HUES64 (cell line): Measurements from ENCODE around the gene PSMD6.
A peak's percentile ranks its signal among the peaks of the same experiment; 100 is the strongest.

Source experiments
- H3K27ac ChIP-seq: 2 replicates; pipeline ENCODE4 v1.7.0; 2013; ENCODE audit warnings: low read depth, low read length, inconsistent platforms
- H3K27me3 ChIP-seq: 2 replicates; pipeline ENCODE4 v1.6.1; 2013; ENCODE audit warnings: mild to moderate bottlenecking, low read length; ENCODE audit not compliant: insufficient read depth
- H3K36me3 ChIP-seq: 2 replicates; pipeline ENCODE4 v1.6.1; 2013; ENCODE audit warnings: mild to moderate bottlenecking, low read length; ENCODE audit not compliant: insufficient read depth
- H3K4me1 ChIP-seq: 2 replicates; pipeline ENCODE4 v1.6.1; 2013; ENCODE audit warnings: mild to moderate bottlenecking, low read length, moderate library complexity; ENCODE audit not compliant: insufficient read depth
- H3K4me3 ChIP-seq: 2 replicates; pipeline ENCODE4 v1.5.1; 2013; ENCODE audit warnings: mild to moderate bottlenecking, low read length, moderate library complexity
- H3K9ac ChIP-seq: 2 replicates; pipeline ENCODE4 v1.6.1; 2013; ENCODE audit warnings: mild to moderate bottlenecking, low read depth, low read length
- H3K9me3 ChIP-seq: 2 replicates; pipeline ENCODE4 v1.6.1; 2013; ENCODE audit warnings: low read depth, low read length; ENCODE audit not compliant: insufficient read depth
- WGBS: fragments of 150-250, 120-280 bp; methylation state at CpG from one replicate; pipeline ENCODE4 v1.1.7; 2013; ENCODE audit warnings: missing lambda C conversion rate; 5-methylcytosine and 5-hydroxymethylcytosine counted together

The PSMD6 gene

GRCh38 chr3:64057231-64057630 is 33.9 kb upstream of the PSMD6 start:
- no peaks in the 10 kb centered on the region; the same call in 1 of the 2 replicates for H3K27me3 ChIP-seq
- no peak overlapping the region for H3K9ac ChIP-seq
- WGBS, result 93% methylated on average over 3 of the region's 4 CpGs
- H3K36me3 ChIP-seq, result no peaks in the 10 kb centered on the region
- no peak overlapping the region for H3K4me3 ChIP-seq
- no peak overlapping the region for H3K27ac ChIP-seq
- H3K9me3 ChIP-seq, result no peaks in the 10 kb centered on the region
- H3K4me1 ChIP-seq, result peaks cover 17% of the 10 kb centered on the region

GRCh38 chr3:64056606-64057180 is 33.4 kb upstream of the PSMD6 start:
- no peaks in the 10 kb centered on the region for H3K27me3 ChIP-seq
- H3K27ac ChIP-seq, result no peak overlapping the region
- peaks cover 11% of the 10 kb centered on the region; the same call in 1 of the 2 replicates for H3K4me1 ChIP-seq
- no peaks in the 10 kb centered on the region for H3K36me3 ChIP-seq
- WGBS, result 64% methylated on average over 3 of the region's 3 CpGs
- H3K9ac ChIP-seq, result no peak overlapping the region
- H3K4me3 ChIP-seq, result no peak overlapping the region
- H3K9me3 ChIP-seq, result no peaks in the 10 kb centered on the region

GRCh38 chr3:64055076-64055475 is 31.8 kb upstream of the PSMD6 start:
- Histone ChIP-seq H3K27ac (no peak overlapping the region), H3K9ac (no peak overlapping the region), H3K4me3 (no peak overlapping the region), H3K9me3 (no peaks in the 10 kb centered on the region), H3K4me1 (peaks cover 13% of the 10 kb centered on the region; the same call in 1 of the 2 replicates), H3K36me3 (no peaks in the 10 kb centered on the region), H3K27me3 (no peaks in the 10 kb centered on the region)
- 95% methylated on average over 1 of the region's 2 CpGs for WGBS

GRCh38 chr3:64054488-64054887 is 31.2 kb upstream of the PSMD6 start:
- Histone ChIP-seq H3K27me3 (no peaks in the 10 kb centered on the region), H3K36me3 (no peaks in the 10 kb centered on the region), H3K27ac (no peak overlapping the region), H3K4me3 (no peak overlapping the region), H3K4me1 (peaks cover 18% of the 10 kb centered on the region), H3K9me3 (no peaks in the 10 kb centered on the region), H3K9ac (no peak overlapping the region)
- WGBS, result 91% methylated on average over 3 of the region's 3 CpGs

- peaks cover 27% of the 10 kb centered on the region for H3K4me1 ChIP-seq
- no peak overlapping the region for H3K27ac ChIP-seq
- H3K9me3 ChIP-seq, result no peaks in the 10 kb centered on the region
- WGBS, result 88% methylated on average over 2 of the region's 3 CpGs
- no peak overlapping the region for H3K4me3 ChIP-seq
- H3K27me3 ChIP-seq, result no peaks in the 10 kb centered on the region
- H3K9ac ChIP-seq, result no peak overlapping the region
- H3K36me3 ChIP-seq, result no peaks in the 10 kb centered on the region
These were observed 30.3 kb upstream of the PSMD6 start for GRCh38 chr3:64053581-64053980.

- Histone ChIP-seq H3K4me1 (peaks cover 32% of the 10 kb centered on the region), H3K27ac (no peak overlapping the region), H3K9me3 (no peaks in the 10 kb centered on the region), H3K9ac (no peak overlapping the region), H3K27me3 (no peaks in the 10 kb centered on the region), H3K36me3 (no peaks in the 10 kb centered on the region), H3K4me3 (no peak overlapping the region)
These were observed 29.8 kb upstream of the PSMD6 start for GRCh38 chr3:64053117-64053516.

GRCh38 chr3:64049832-64050231 is 26.5 kb upstream of the PSMD6 start:
- Histone ChIP-seq H3K9me3 (no peaks in the 10 kb centered on the region), H3K27ac (peak overlapping the region; percentile 31; the same call in 1 of the 2 replicates), H3K9ac (no peak overlapping the region), H3K36me3 (no peaks in the 10 kb centered on the region), H3K27me3 (no peaks in the 10 kb centered on the region), H3K4me1 (peaks cover 44% of the 10 kb centered on the region), H3K4me3 (no peak overlapping the region)
- WGBS, result 7% methylated on average over 4 of the region's 4 CpGs

GRCh38 chr3:64049136-64049535 is 25.8 kb upstream of the PSMD6 start:
- H3K9ac ChIP-seq, result no peak overlapping the region
- H3K4me3 ChIP-seq, result no peak overlapping the region
- no peaks in the 10 kb centered on the region for H3K9me3 ChIP-seq
- peaks cover 44% of the 10 kb centered on the region for H3K4me1 ChIP-seq
- WGBS, result 37% methylated on average over 3 of the region's 3 CpGs
- no peaks in the 10 kb centered on the region for H3K36me3 ChIP-seq
- no peaks in the 10 kb centered on the region for H3K27me3 ChIP-seq
- peak overlapping the region; percentile 31; the same call in 1 of the 2 replicates for H3K27ac ChIP-seq

GRCh38 chr3:64048631-64049061 is 25.4 kb upstream of the PSMD6 start:
- Histone ChIP-seq H3K4me1 (peaks cover 40% of the 10 kb centered on the region), H3K27ac (peak overlapping the region; percentile 31; the same call in 1 of the 2 replicates)
- 49% methylated on average over 3 of the region's 3 CpGs for WGBS

GRCh38 chr3:64047787-64048186 is 24.5 kb upstream of the PSMD6 start:
- Histone ChIP-seq H3K27ac (no peak overlapping the region), H3K9me3 (no peaks in the 10 kb centered on the region), H3K36me3 (no peaks in the 10 kb centered on the region), H3K27me3 (no peaks in the 10 kb centered on the region), H3K9ac (no peak overlapping the region), H3K4me3 (no peak overlapping the region), H3K4me1 (peaks cover 35% of the 10 kb centered on the region)
- 86% methylated on average over 7 of the region's 7 CpGs for WGBS

More at GRCh38 chr3:64048631-64049061, 25.4 kb upstream of the PSMD6 start:
- no peak overlapping the region for H3K4me3 ChIP-seq
- H3K27me3 ChIP-seq, result no peaks in the 10 kb centered on the region
- no peak overlapping the region for H3K9ac ChIP-seq
- no peaks in the 10 kb centered on the region for H3K9me3 ChIP-seq
- no peaks in the 10 kb centered on the region for H3K36me3 ChIP-seq

- Histone ChIP-seq H3K27me3 (no peaks in the 10 kb centered on the region), H3K4me1 (peaks cover 35% of the 10 kb centered on the region), H3K4me3 (no peak overlapping the region), H3K27ac (no peak overlapping the region), H3K36me3 (no peaks in the 10 kb centered on the region), H3K9me3 (no peaks in the 10 kb centered on the region), H3K9ac (no peak overlapping the region)
- 72% methylated on average over 6 of the region's 6 CpGs for WGBS
These were observed 23.8 kb upstream of the PSMD6 start for GRCh38 chr3:64046996-64047594.
